K562 (cell line): ENCODE measurements around the gene SEZ6. TPM values are rescaled to one million over a fixed set of nuclear protein-coding genes. Genes with fewer than 3 reads are reported as not detected.

Source experiments
- CREM ChIP-seq: IDR thresholded peaks from 2 replicates; pipeline ENCODE4 v1.6.1; 2014; ENCODE audit warnings: antibody characterized with exemption, low read depth
- FOXA1 ChIP-seq: fragments of 450-650 bp; IDR thresholded peaks from 2 replicates; pipeline ENCODE4 v1.6.1; 2016; ENCODE audit warnings: mild to moderate bottlenecking, borderline replicate concordance
- KAT7 ChIP-seq: sonication (generic); formaldehyde crosslinking; IDR thresholded peaks from 2 replicates; pipeline ENCODE4 v1.8.0; 2022; ENCODE audit warnings: missing genetic modification reagents, mild to moderate bottlenecking, borderline replicate concordance
- MTA1 ChIP-seq: fragments of 450-650 bp; IDR thresholded peaks from 2 replicates; pipeline ENCODE4 v1.6.1; 2017; ENCODE audit warnings: borderline replicate concordance
- NCOA1 ChIP-seq: fragments of 450-650 bp; IDR thresholded peaks from 2 replicates; pipeline ENCODE4 v1.6.1; 2016; ENCODE audit warnings: low read depth
- NCOA2 ChIP-seq, 2 experiments: fragments of 450-650 bp; IDR thresholded peaks; 2 replicates each; pipeline ENCODE4 v1.6.1; 2018; ENCODE audit warnings: mild to moderate bottlenecking in 2 of 2, moderate library complexity in 1 of 2; ENCODE audit not compliant: partially characterized antibody in 2 of 2
- NONO ChIP-seq, 2 experiments: fragments of 200-400 bp in 1 of 2; fragments of 450-650 bp in 1 of 2; formaldehyde crosslinking in 1 of 2; IDR thresholded peaks; 2 replicates each; pipeline ENCODE4 v1.6.1; 2017; ENCODE audit warnings: low read depth in 2 of 2, mild to moderate bottlenecking in 2 of 2, moderate library complexity in 2 of 2, low read length in 1 of 2
- NR2C2 ChIP-seq, 2 experiments: fragments of 200-800 bp in 1 of 2; sonication (Bioruptor generic) in 1 of 2; sonication (generic) in 1 of 2; formaldehyde crosslinking in 1 of 2; IDR thresholded peaks; 2 replicates each; pipeline versions ENCODE4 v1.6.1 to v1.8.0; 2016 to 2022; ENCODE audit warnings: mild to moderate bottlenecking in 1 of 2, missing compliant biosample characterization in 1 of 2, missing genetic modification characterization in 1 of 2, missing genetic modification reagents in 1 of 2
- OTX1 ChIP-seq: fragments of 450-650 bp; formaldehyde crosslinking; IDR thresholded peaks from 2 replicates; pipeline ENCODE4 v1.4.0; 2022; ENCODE audit warnings: mild to moderate bottlenecking
- PPARD ChIP-seq: fragments of 250-450 bp; sonication (Bioruptor Pico); IDR thresholded peaks from 2 replicates; pipeline ENCODE4 v1.8.0; 2022; ENCODE audit warnings: inconsistent platforms, mild to moderate bottlenecking, moderate library complexity
- TGIF2 ChIP-seq: sonication (generic); formaldehyde crosslinking; IDR thresholded peaks from 2 replicates; pipeline ENCODE4 v1.8.1; 2022; ENCODE audit warnings: mild to moderate bottlenecking, missing genetic modification reagents, moderate library complexity
- ZBTB5 ChIP-seq: fragments of 450-650 bp; IDR thresholded peaks from 2 replicates; pipeline ENCODE4 v1.6.1; 2017; ENCODE audit warnings: antibody characterized with exemption
- ZFP36 ChIP-seq: fragments of 150-350 bp; IDR thresholded peaks from 2 replicates; pipeline ENCODE4 v1.6.1; 2018; ENCODE audit warnings: low read length, low read depth; ENCODE audit not compliant: partially characterized antibody
- ZMIZ1 ChIP-seq, 2 experiments: fragments of 150-350 bp in 1 of 2; IDR thresholded peaks; 2 replicates each; pipeline ENCODE4 v1.6.1; 2012 to 2016; ENCODE audit warnings: low read depth in 2 of 2, low read length in 2 of 2, mild to moderate bottlenecking in 1 of 2, moderate library complexity in 1 of 2
- ZNF133 ChIP-seq: fragments of 250-450 bp; sonication (Bioruptor Pico); IDR thresholded peaks from 2 replicates; pipeline ENCODE4 v1.4.0; 2020; ENCODE audit warnings: mild to moderate bottlenecking
- ZNF217 ChIP-seq: sonication (generic); formaldehyde crosslinking; IDR thresholded peaks from 2 replicates; pipeline ENCODE4 v1.8.0; 2022; ENCODE audit warnings: mild to moderate bottlenecking, missing genetic modification reagents
- ZNF431 ChIP-seq: sonication (generic); formaldehyde crosslinking; IDR thresholded peaks from 2 replicates; pipeline ENCODE4 v1.8.0; 2022; ENCODE audit warnings: mild to moderate bottlenecking, missing genetic modification reagents
- polyA plus RNA-seq, 8 experiments: library from polyadenylated mRNA; depleted of rRNA in 4 of 8; stranded (reverse) in 5 of 8; unstranded in 3 of 8; fragments of >200 nt; fragmentation: Nextera tagmentation in 2 of 8; fragmentation: Illumina TruSeq in 1 of 8; extraction: Ambion mirVana in 2 of 8; extraction: Trizol in 1 of 8; gene quantifications; 2 replicates each; pipeline versions ENCODE4 v1.2.1 to v1.2.3, GENCODE V29; 2011 to 2014; ENCODE audit warnings: inconsistent platforms in 1 of 8, missing spikeins in 1 of 8
- total RNA-seq, 7 experiments: library from RNA; depleted of rRNA in 6 of 7; stranded (reverse); fragments of >200 nt in 6 of 7; fragmentation: Illumina TruSeq in 2 of 7; extraction: Trizol in 2 of 7; gene quantifications; 2 replicates each; pipeline versions ENCODE4 v1.2.1 to v1.2.3, GENCODE V29; 2011 to 2021; ENCODE audit warnings: low replicate concordance in 1 of 7

The SEZ6 gene
- total and polyA plus RNA-seq, 9 of the 15 experiments (the other 6 are each of a cell fraction or from before 2014, with no cell fraction given) = not detected

DNA sequence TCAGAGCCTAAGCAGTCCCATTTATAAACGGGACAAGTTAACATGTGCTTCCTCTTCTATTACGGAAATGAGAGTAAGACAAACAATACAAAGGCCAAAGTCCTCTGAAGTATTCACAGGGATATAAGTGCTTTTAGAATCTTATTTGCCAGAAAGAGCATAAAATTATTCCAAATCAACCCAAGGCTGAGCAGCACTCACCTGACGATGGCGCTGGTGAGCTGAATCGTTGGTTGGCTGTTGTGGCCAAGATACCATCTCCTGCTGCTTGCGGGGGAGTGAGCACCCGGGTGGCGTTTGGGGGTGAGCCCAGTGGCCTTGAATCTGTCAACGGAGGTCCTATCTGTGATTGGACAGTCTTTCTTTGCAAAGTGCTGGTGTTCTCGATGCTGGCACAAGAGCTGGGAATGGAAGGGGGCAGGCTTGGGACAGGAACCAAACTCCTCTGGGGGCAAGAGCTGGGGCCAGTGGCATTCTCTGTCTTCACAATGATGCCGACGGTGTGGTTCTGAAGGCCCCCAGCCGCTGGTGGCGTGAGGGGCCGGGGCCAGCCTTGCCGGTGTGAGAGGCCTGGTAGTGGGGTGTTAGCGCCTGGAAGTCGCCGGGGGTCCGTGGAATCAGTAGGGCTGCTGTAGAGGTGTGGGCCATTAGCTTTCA lies 93.4 kb downstream of the SEZ6 start (continued):
- no peak for TF ChIP-seq ZBTB5
- no peak for TF ChIP-seq TGIF2 (CRISPR knock-in tag)
- TF ChIP-seq FOXA1 = no peak
- TF ChIP-seq NCOA1 = peak; percentile 29; the same call in 1 of the 2 replicates
- peak; percentile 79 for TF ChIP-seq CREM
- no peak for TF ChIP-seq KAT7 (CRISPR knock-in tag)
- no peak for TF ChIP-seq NONO (IDR thresholded peaks at IDR 0.05; ENCODE audit: low read depth in 2 of 2, low read length in 1 of 2)
- TF ChIP-seq ZNF217 (CRISPR knock-in tag) = no peak
- no peak for TF ChIP-seq ZNF431
- TF ChIP-seq ZNF133 (CRISPR knock-in tag) = no peak
- peak; percentile 68; the same call in 1 of the 2 replicates for TF ChIP-seq MTA1
- TF ChIP-seq ZMIZ1 (IDR thresholded peaks at IDR 0.05; ENCODE audit: low read depth in 2 of 2, low read length in 2 of 2) = peak in 1 of 2 experiments; percentile 89; a peak in 2 of 4 replicates
- TF ChIP-seq NR2C2 (CRISPR knock-in tag; IDR thresholded peaks at IDR 0.05) = no peak
- no peak for TF ChIP-seq NR2C2 (tag; IDR thresholded peaks at IDR 0.05)
- TF ChIP-seq OTX1 (CRISPR knock-in tag) = no peak
- no peak for TF ChIP-seq ZFP36
- TF ChIP-seq PPARD = no peak
- TF ChIP-seq NCOA2 (IDR thresholded peaks at IDR 0.05; ENCODE audit: partially characterized antibody in 2 of 2) = no peak
